HUES64 (cell line): ENCODE results near the gene TSEN54.
A peak's percentile ranks its signal among the peaks of the same experiment; 100 is the strongest.
"Not testable (repeated sequence)": the region's sequence is repeated elsewhere in the genome, so short reads cannot be mapped to it uniquely, and the experiment has no call there.

ENCODE experiments used
- H3K27ac ChIP-seq: 2 replicates; pipeline ENCODE4 v1.7.0; 2013; ENCODE audit warnings: low read depth, low read length, inconsistent platforms
- H3K27me3 ChIP-seq: 2 replicates; pipeline ENCODE4 v1.6.1; 2013; ENCODE audit warnings: mild to moderate bottlenecking, low read length; ENCODE audit not compliant: insufficient read depth
- H3K36me3 ChIP-seq: 2 replicates; pipeline ENCODE4 v1.6.1; 2013; ENCODE audit warnings: mild to moderate bottlenecking, low read length; ENCODE audit not compliant: insufficient read depth
- H3K4me1 ChIP-seq: 2 replicates; pipeline ENCODE4 v1.6.1; 2013; ENCODE audit warnings: mild to moderate bottlenecking, low read length, moderate library complexity; ENCODE audit not compliant: insufficient read depth
- H3K4me3 ChIP-seq: 2 replicates; pipeline ENCODE4 v1.5.1; 2013; ENCODE audit warnings: mild to moderate bottlenecking, low read length, moderate library complexity
- H3K9ac ChIP-seq: 2 replicates; pipeline ENCODE4 v1.6.1; 2013; ENCODE audit warnings: mild to moderate bottlenecking, low read depth, low read length
- H3K9me3 ChIP-seq: 2 replicates; pipeline ENCODE4 v1.6.1; 2013; ENCODE audit warnings: low read depth, low read length; ENCODE audit not compliant: insufficient read depth
- WGBS: fragments of 150-250, 120-280 bp; methylation state at CpG from one replicate; pipeline ENCODE4 v1.1.7; 2013; ENCODE audit warnings: missing lambda C conversion rate; 5-methylcytosine and 5-hydroxymethylcytosine counted together

Gene TSEN54

GRCh38 chr17:75514919-75515495 lies 1.3 kb upstream of the TSEN54 start:
- H3K4me1 ChIP-seq = 0 out of 2 replicates have a peak, but pooled peaks cover 11% of the 10 kb centered on the region
- H3K4me3 ChIP-seq = peak overlapping the region; percentile 95
- peaks cover 23% of the 10 kb centered on the region for H3K36me3 ChIP-seq
- H3K27me3 ChIP-seq = no peaks in the 10 kb centered on the region
- under 1% methylated on average over 50 of the region's 50 CpGs for WGBS
- H3K9me3 ChIP-seq = no peaks in the 10 kb centered on the region
- H3K9ac ChIP-seq = peak overlapping the region; percentile 91
- H3K27ac ChIP-seq = peak overlapping the region; percentile 79; the same call in 1 of the 2 replicates

GRCh38 chr17:75515496-75516254 lies 653 bp upstream of the TSEN54 start, which contains the start of gene CASKIN2:
TSS of gene CASKIN2 (minus strand) at chr17:75515537. CDS start at chr17:75513804, 1,733 bp downstream.
- WGBS = under 1% methylated on average over 78 of the region's 78 CpGs
- Histone ChIP-seq H3K4me1 (0 out of 2 replicates have a peak, but pooled peaks cover 11% of the 10 kb centered on the region), H3K27ac (peak within 1 kb of the TSS; percentile 79), H3K9ac (peak within 1 kb of the TSS; percentile 91), H3K4me3 (peak within 1 kb of the TSS; percentile 95), H3K9me3 (no peaks in the 10 kb centered on the region), H3K27me3 (no peaks in the 10 kb centered on the region), H3K36me3 (peaks cover 27% of the 10 kb centered on the region)

GRCh38 chr17:75516619-75517296 lies 430 bp downstream of the TSEN54 start:
- Histone ChIP-seq H3K9ac (peak overlapping the region; percentile 58), H3K4me3 (peak overlapping the region; percentile 95), H3K36me3 (peaks cover 33% of the 10 kb centered on the region), H3K27ac (no peak overlapping the region), H3K9me3 (no peaks in the 10 kb centered on the region), H3K27me3 (no peaks in the 10 kb centered on the region), H3K4me1 (0 out of 2 replicates have a peak, but pooled peaks cover 11% of the 10 kb centered on the region)
- under 1% methylated on average over 65 of the region's 65 CpGs for WGBS

- WGBS = 37% methylated on average over 10 of the region's 10 CpGs
- peaks cover 34% of the 10 kb centered on the region for H3K36me3 ChIP-seq
Measured at GRCh38 chr17:75517297-75517865, 1.1 kb downstream of the TSEN54 start.

GRCh38 chr17:75518201-75518600 lies 1.9 kb downstream of the TSEN54 start:
- peaks cover 38% of the 10 kb centered on the region for H3K36me3 ChIP-seq
- H3K4me1 ChIP-seq = 0 out of 2 replicates have a peak, but pooled peaks cover 11% of the 10 kb centered on the region
- H3K27me3 ChIP-seq = no peaks in the 10 kb centered on the region
- 94% methylated on average over 3 of the region's 3 CpGs for WGBS
- H3K9ac ChIP-seq = no peak overlapping the region
- no peaks in the 10 kb centered on the region for H3K9me3 ChIP-seq
- no peak overlapping the region for H3K4me3 ChIP-seq
- no peak overlapping the region for H3K27ac ChIP-seq

More at GRCh38 chr17:75517297-75517865, 1.1 kb downstream of the TSEN54 start:
- no peaks in the 10 kb centered on the region for H3K9me3 ChIP-seq
- no peak overlapping the region for H3K27ac ChIP-seq
- H3K4me3 ChIP-seq = peak overlapping the region; percentile 95
- H3K4me1 ChIP-seq = 0 out of 2 replicates have a peak, but pooled peaks cover 11% of the 10 kb centered on the region
- no peaks in the 10 kb centered on the region for H3K27me3 ChIP-seq
- 0 out of 2 replicates have a peak overlapping the region, but pooled peaks have one; percentile 58 for H3K9ac ChIP-seq

- Histone ChIP-seq H3K4me3 (no peak overlapping the region), H3K27me3 (no peaks in the 10 kb centered on the region), H3K4me1 (0 out of 2 replicates have a peak, but pooled peaks cover 9% of the 10 kb centered on the region), H3K36me3 (peaks cover 41% of the 10 kb centered on the region), H3K27ac (no peak overlapping the region), H3K9me3 (no peaks in the 10 kb centered on the region), H3K9ac (no peak overlapping the region)
- WGBS = 85% methylated on average over 7 of the region's 9 CpGs
Measured at GRCh38 chr17:75518983-75519537, 2.7 kb downstream of the TSEN54 start.

DNA sequence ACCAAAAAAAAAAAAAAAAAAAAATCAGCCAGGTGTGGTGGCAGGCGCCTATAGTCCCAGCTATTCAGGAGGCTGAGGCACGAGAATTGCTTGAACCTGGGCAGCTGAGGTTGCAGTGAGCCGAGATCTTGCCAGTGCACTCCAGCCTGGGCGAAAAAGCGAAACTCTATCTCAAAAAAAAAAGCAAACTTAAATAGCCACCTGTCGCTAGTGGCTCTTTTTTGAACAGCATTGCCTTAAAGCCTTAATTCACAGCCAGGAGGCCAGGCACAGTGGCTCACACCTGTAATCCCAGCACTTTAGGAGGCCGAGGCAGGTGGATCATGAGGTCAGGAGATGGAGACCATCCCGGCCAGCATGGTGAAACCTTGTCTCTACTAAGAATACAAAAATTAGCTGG lies 4.1 kb downstream of the TSEN54 start:
- not testable (repeated sequence) for H3K4me3 ChIP-seq, H3K27ac ChIP-seq, H3K9ac ChIP-seq, H3K9me3 ChIP-seq, H3K27me3 ChIP-seq
- Histone ChIP-seq H3K36me3 (peaks cover 41% of the 10 kb centered on the region), H3K4me1 (peaks cover 11% of the 10 kb centered on the region; the same call in 1 of the 2 replicates)
- WGBS = 91% methylated on average over 8 of the region's 8 CpGs

DNA sequence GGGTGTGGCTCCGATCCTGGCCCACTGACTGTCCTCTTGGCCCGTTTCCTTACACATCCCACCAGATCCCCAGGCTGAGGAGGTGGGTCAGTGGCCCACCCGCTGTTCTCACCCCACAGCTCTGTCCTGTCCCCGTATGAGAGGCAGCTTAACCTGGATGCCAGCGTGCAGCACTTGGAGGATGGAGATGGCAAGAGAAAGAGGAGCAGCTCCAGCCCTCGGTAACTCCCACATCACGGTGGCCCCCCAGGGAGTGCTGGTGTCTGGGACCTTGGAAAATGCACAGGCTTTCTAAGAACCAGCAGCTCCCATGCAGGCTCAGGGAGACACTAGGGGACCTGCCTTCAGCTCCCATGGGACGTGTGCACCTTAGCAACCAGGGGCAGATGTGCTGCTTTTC lies 5.0 kb downstream of the TSEN54 start:
- Histone ChIP-seq H3K9me3 (no peaks in the 10 kb centered on the region), H3K36me3 (peaks cover 41% of the 10 kb centered on the region), H3K27ac (no peak overlapping the region), H3K4me3 (no peak overlapping the region), H3K27me3 (peaks cover 7% of the 10 kb centered on the region), H3K4me1 (peaks cover 11% of the 10 kb centered on the region; the same call in 1 of the 2 replicates), H3K9ac (no peak overlapping the region)
- 95% methylated on average over 8 of the region's 8 CpGs for WGBS

DNA sequence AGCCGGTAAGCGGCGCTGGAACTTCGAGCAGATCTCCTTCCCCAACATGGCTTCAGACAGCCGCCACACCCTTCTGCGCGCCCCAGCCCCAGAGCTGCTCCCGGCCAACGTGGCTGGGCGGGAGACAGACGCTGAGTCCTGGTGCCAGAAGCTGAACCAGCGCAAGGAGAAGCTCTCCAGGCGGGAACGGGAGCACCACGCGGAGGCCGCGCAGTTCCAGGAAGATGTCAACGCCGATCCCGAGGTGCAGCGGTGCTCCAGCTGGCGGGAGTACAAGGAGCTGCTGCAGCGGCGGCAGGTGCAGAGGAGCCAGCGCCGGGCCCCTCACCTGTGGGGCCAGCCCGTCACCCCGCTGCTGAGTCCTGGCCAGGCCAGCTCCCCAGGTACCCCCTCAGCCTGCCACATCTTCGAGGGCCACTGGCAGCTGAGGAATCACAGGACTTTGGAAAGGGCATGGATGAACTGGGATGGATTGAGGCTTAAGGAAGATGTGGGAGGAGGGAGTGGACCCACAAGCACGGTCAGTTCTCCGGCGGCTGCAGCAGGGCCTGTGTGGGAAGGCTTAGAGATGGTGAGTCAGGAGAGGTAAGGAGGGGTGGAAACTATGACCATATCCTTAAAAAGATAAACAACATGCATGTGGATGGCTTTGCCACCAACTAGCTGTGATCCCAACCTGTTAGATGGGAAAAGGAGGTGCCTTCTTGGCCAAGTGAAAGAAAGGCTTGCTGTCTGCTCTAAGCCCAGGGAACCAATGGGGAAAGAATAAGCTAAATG lies 5.8 kb downstream of the TSEN54 start:
- H3K36me3 ChIP-seq = peaks cover 41% of the 10 kb centered on the region
- H3K4me1 ChIP-seq = peaks cover 15% of the 10 kb centered on the region; the same call in 1 of the 2 replicates
- H3K27ac ChIP-seq = no peak overlapping the region
- no peaks in the 10 kb centered on the region for H3K9me3 ChIP-seq
- peaks cover 15% of the 10 kb centered on the region for H3K27me3 ChIP-seq
- no peak overlapping the region for H3K4me3 ChIP-seq
- 96% methylated on average over 33 of the region's 33 CpGs for WGBS
- no peak overlapping the region for H3K9ac ChIP-seq

DNA sequence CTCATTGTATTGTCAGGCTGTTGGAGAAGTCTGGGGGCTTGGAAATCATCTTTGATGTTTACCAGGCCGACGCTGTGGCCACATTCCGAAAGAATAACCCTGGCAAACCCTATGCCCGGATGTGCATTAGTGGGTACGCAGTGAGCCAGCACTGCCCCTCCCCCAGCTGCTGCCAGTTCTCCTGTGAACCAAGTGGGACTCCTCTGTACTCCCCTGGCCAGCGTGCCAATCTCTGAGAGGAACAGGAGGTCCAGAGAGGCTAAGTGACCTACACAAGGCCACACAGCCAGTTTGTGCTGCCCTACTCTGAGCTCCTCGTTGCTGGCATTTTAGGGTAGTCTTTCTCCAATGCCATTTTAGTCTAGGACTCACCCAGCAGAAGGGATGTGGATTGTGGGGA lies 7.3 kb downstream of the TSEN54 start:
- H3K36me3 ChIP-seq = peaks cover 41% of the 10 kb centered on the region
- H3K9ac ChIP-seq = no peak overlapping the region
- no peaks in the 10 kb centered on the region for H3K9me3 ChIP-seq
- H3K4me3 ChIP-seq = no peak overlapping the region
- H3K27me3 ChIP-seq = peaks cover 17% of the 10 kb centered on the region
- H3K4me1 ChIP-seq = peaks cover 10% of the 10 kb centered on the region; the same call in 1 of the 2 replicates
- no peak overlapping the region for H3K27ac ChIP-seq
- WGBS = 95% methylated on average over 7 of the region's 7 CpGs
